Neural crest cell (in vitro differentiated cells): ENCODE data around the gene VEGFB. TPM values are rescaled to one million over a fixed set of nuclear protein-coding genes. Genes with fewer than 3 reads are reported as not detected.

Experiments used
- DNase-seq: peaks from one replicate; pipeline ENCODE4 v3.0.0; 2021; ENCODE audit warnings: low read depth, mixed read lengths, low spot score
- H3K27ac Mint-ChIP-seq: one replicate; pipeline ENCODE4 v1.8.0; 2021; ENCODE audit warnings: mild to moderate bottlenecking, mixed read lengths; ENCODE audit not compliant: unreplicated experiment
- H3K27me3 Mint-ChIP-seq: 2 replicates; pipeline ENCODE4 v1.8.0; 2021; ENCODE audit warnings: low read depth, mild to moderate bottlenecking, mixed read lengths
- H3K36me3 Mint-ChIP-seq: 2 replicates; pipeline ENCODE4 v1.8.0; 2021; ENCODE audit warnings: low read depth, mild to moderate bottlenecking, mixed read lengths
- H3K4me1 Mint-ChIP-seq: 2 replicates; pipeline ENCODE4 v1.8.0; 2021; ENCODE audit warnings: mixed read lengths
- H3K4me3 Mint-ChIP-seq: one replicate; pipeline ENCODE4 v1.8.0; 2021; ENCODE audit warnings: mild to moderate bottlenecking, mixed read lengths
- H3K9me3 Mint-ChIP-seq: 2 replicates; pipeline ENCODE4 v1.8.0; 2021; ENCODE audit warnings: mixed read lengths
- total RNA-seq: library from RNA; stranded (reverse); gene quantifications from 2 replicates; pipeline ENCODE4 v1.2.1, GENCODE V29; 2021
- TF ChIP-seq, protein P1 (sequence below): fragments of 200-600 bp; sonication (generic); conservative IDR thresholded peaks from 2 replicates; pipeline ENCODE4 v1.5.0; 2021; ENCODE audit warnings: antibody characterized with exemption, mild to moderate bottlenecking

Gene VEGFB
- total RNA-seq, 1 donor from 2014 or later: 62.7 TPM

GRCh38 chr11:64218628-64219353 lies 15.6 kb upstream of the VEGFB start:
- Mint-ChIP-seq H3K27me3 (no peaks in the 10 kb centered on the region), H3K4me1 (no peaks in the 10 kb centered on the region), H3K4me3 (no peak overlapping the region), H3K27ac (peak overlapping the region; percentile 45), H3K9me3 (no peaks in the 10 kb centered on the region), H3K36me3 (peaks cover 4% of the 10 kb centered on the region)
- DNase-seq: no peak
- TF ChIP-seq, protein P1, sequence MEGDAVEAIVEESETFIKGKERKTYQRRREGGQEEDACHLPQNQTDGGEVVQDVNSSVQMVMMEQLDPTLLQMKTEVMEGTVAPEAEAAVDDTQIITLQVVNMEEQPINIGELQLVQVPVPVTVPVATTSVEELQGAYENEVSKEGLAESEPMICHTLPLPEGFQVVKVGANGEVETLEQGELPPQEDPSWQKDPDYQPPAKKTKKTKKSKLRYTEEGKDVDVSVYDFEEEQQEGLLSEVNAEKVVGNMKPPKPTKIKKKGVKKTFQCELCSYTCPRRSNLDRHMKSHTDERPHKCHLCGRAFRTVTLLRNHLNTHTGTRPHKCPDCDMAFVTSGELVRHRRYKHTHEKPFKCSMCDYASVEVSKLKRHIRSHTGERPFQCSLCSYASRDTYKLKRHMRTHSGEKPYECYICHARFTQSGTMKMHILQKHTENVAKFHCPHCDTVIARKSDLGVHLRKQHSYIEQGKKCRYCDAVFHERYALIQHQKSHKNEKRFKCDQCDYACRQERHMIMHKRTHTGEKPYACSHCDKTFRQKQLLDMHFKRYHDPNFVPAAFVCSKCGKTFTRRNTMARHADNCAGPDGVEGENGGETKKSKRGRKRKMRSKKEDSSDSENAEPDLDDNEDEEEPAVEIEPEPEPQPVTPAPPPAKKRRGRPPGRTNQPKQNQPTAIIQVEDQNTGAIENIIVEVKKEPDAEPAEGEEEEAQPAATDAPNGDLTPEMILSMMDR: no peak

- Mint-ChIP-seq H3K36me3 (peaks cover 4% of the 10 kb centered on the region), H3K9me3 (no peaks in the 10 kb centered on the region), H3K4me3 (no peak overlapping the region), H3K27me3 (no peaks in the 10 kb centered on the region), H3K4me1 (no peaks in the 10 kb centered on the region), H3K27ac (no peak overlapping the region)
- no peak for DNase-seq
- TF ChIP-seq, protein P1: no peak
Measured at GRCh38 chr11:64219354-64219684, 15.1 kb upstream of the VEGFB start.

DNA sequence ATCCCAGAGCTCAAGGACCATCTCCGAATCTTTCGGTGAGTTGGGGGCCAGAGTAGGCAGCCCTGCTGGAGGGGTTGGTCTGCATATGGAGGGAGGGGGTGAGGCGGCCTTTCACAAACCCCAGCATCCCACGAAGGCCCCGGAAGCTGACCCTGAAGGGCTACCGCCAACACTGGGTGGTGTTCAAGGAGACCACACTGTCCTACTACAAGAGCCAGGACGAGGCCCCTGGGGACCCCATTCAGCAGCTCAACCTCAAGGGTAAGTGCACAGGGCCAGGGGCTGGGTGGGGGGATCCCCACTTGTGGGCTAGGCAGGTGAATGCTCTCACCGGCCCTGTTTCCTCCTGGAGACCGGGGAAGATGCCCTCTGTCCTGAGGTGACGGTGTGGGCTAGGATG lies 14.6 kb upstream of the VEGFB start:
- no peak overlapping the region for H3K4me3 Mint-ChIP-seq
- DNase-seq: no peak
- H3K36me3 Mint-ChIP-seq: peaks cover 4% of the 10 kb centered on the region
- no peak overlapping the region for H3K27ac Mint-ChIP-seq
- TF ChIP-seq, protein P1: no peak
- H3K4me1 Mint-ChIP-seq: no peaks in the 10 kb centered on the region
- no peaks in the 10 kb centered on the region for H3K9me3 Mint-ChIP-seq
- H3K27me3 Mint-ChIP-seq: no peaks in the 10 kb centered on the region

DNA sequence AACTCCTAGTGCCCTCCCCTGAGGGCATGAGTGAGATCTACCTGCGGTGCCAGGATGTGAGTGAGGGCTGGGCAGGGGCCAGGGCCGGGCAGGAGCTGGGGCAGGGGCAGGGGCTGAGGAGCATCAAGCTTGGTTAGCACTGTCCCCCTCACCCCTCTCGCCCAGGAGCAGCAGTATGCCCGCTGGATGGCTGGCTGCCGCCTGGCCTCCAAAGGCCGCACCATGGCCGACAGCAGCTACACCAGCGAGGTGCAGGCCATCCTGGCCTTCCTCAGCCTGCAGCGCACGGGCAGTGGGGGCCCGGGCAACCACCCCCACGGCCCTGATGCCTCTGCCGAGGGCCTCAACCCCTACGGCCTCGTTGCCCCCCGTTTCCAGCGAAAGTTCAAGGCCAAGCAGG lies 14.1 kb upstream of the VEGFB start:
- DNase-seq: no peak
- Mint-ChIP-seq H3K27me3 (no peaks in the 10 kb centered on the region), H3K9me3 (no peaks in the 10 kb centered on the region), H3K36me3 (no peaks in the 10 kb centered on the region), H3K4me1 (peaks cover 4% of the 10 kb centered on the region), H3K4me3 (no peak overlapping the region), H3K27ac (no peak overlapping the region)
- TF ChIP-seq, protein P1: no peak

DNA sequence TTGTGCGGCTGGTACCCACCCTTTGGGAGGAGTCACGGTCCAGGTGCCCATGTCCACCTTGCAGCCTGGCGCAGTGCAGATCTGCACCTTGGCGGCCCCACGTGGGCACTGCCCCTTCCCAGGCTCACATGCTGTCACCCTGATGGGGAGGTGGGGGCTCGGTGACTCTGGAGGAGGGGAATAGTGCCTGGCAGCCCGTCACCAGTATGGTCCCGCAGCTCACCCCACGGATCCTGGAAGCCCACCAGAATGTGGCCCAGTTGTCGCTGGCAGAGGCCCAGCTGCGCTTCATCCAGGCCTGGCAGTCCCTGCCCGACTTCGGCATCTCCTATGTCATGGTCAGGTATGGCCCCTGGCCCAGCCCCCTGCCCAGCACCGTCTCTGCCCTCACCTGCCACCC lies 13.6 kb upstream of the VEGFB start:
- Mint-ChIP-seq H3K27ac (no peak overlapping the region), H3K9me3 (no peaks in the 10 kb centered on the region), H3K36me3 (no peaks in the 10 kb centered on the region), H3K4me1 (peaks cover 9% of the 10 kb centered on the region), H3K4me3 (no peak overlapping the region), H3K27me3 (no peaks in the 10 kb centered on the region)
- TF ChIP-seq, protein P1: no peak
- no peak for DNase-seq
